SK-N-SH (cell line): ENCODE data around the gene EPX. TPM values are rescaled to one million over a fixed set of nuclear protein-coding genes. Genes with fewer than 3 reads are reported as not detected.

ENCODE experiments used
- CTCF ChIA-PET: fragments of 300-600, 350-600 bp; formaldehyde crosslinking; extraction: SDS; loops from one replicate; lab custom pipeline; 2021; lab: Yijun Ruan, JAX
- POLR2A ChIA-PET: fragments of 350-600 bp; sonication (Branson Sonifier 250); formaldehyde crosslinking; extraction: SDS; loops from one replicate; lab custom pipeline; 2020; ENCODE audit warnings: antibody characterized with exemption, inconsistent platforms; lab: Yijun Ruan, JAX
- DNase-seq: peaks from one replicate; pipeline ENCODE4 v3.0.0; 2012
- H2AFZ ChIP-seq: fragments of 200-600 bp; sonication (generic); 2 replicates; pipeline ENCODE4 v1.8.1; 2016; ENCODE audit warnings: antibody characterized with exemption, mild to moderate bottlenecking, low read depth
- H3F3A ChIP-seq: fragments of 200-600 bp; sonication (generic); replicated peaks from 2 replicates; pipeline ENCODE3; 2016; ENCODE audit warnings: antibody characterized with exemption, mild to moderate bottlenecking; ENCODE audit not compliant: insufficient read depth
- H3K27ac ChIP-seq, 2 experiments: fragments of 200-500 bp in 1 of 2; fragments of 200-600 bp in 1 of 2; sonication (Bioruptor generic) in 1 of 2; sonication (generic), shearing (Covaris generic) in 1 of 2; 2 replicates each; pipeline versions ENCODE4 v1.5.1 to v1.6.1; 2014 to 2016; ENCODE audit warnings: low read depth in 2 of 2, inconsistent platforms in 1 of 2, low read length in 1 of 2, mild to moderate bottlenecking in 1 of 2, mixed read lengths in 1 of 2
- H3K27me3 ChIP-seq: fragments of 200-600 bp; sonication (generic), shearing (Covaris generic); 2 replicates; pipeline ENCODE4 v1.6.1; 2016; ENCODE audit warnings: mixed run types; ENCODE audit not compliant: insufficient read depth
- H3K36me3 ChIP-seq, 2 experiments: fragments of 200-500 bp in 1 of 2; fragments of 200-600 bp in 1 of 2; sonication (Bioruptor generic) in 1 of 2; sonication (generic) in 1 of 2; replicated peaks in 1 of 2; 2 replicates each; pipeline versions ENCODE3 to v1.5.1; 2014 to 2016; ENCODE audit warnings: low read length in 1 of 2, mild to moderate bottlenecking in 1 of 2; ENCODE audit not compliant: insufficient read depth in 2 of 2, control insufficient read depth in 1 of 2
- H3K4me1 ChIP-seq, 2 experiments: fragments of 200-500 bp in 1 of 2; fragments of 200-600 bp in 1 of 2; sonication (Bioruptor generic) in 1 of 2; sonication (generic), shearing (Covaris generic) in 1 of 2; 2 replicates each; pipeline versions ENCODE4 v1.5.1 to v1.6.1; 2014 to 2016; ENCODE audit warnings: low read depth in 1 of 2, low read length in 1 of 2, mixed run types in 1 of 2; ENCODE audit not compliant: insufficient read depth in 2 of 2, control insufficient read depth in 1 of 2
- H3K4me2 ChIP-seq: fragments of 200-600 bp; sonication (generic), shearing (Covaris generic); 2 replicates; pipeline ENCODE4 v1.6.1; 2017; ENCODE audit warnings: mixed run types
- H3K4me3 ChIP-seq, 2 experiments: fragments of 200-500 bp in 1 of 2; fragments of 200-600 bp in 1 of 2; sonication (Bioruptor generic) in 1 of 2; sonication (generic), shearing (Covaris generic) in 1 of 2; 2 replicates each; pipeline versions ENCODE4 v1.5.1 to v1.8.1; 2014 to 2016; ENCODE audit warnings: low read depth in 2 of 2, inconsistent platforms in 1 of 2, low read length in 1 of 2, mild to moderate bottlenecking in 1 of 2, mixed read lengths in 1 of 2, moderate library complexity in 1 of 2
- H3K79me2 ChIP-seq: fragments of 200-600 bp; sonication (generic); 2 replicates; pipeline ENCODE4 v1.8.1; 2017; ENCODE audit warnings: mild to moderate bottlenecking; ENCODE audit not compliant: insufficient read depth
- H3K9ac ChIP-seq: fragments of 200-600 bp; sonication (generic); 2 replicates; pipeline ENCODE4 v1.6.1; 2017; ENCODE audit warnings: mixed run types
- H3K9me2 ChIP-seq: fragments of 200-600 bp; sonication (generic); 2 replicates; pipeline ENCODE4 v1.6.1; 2017; ENCODE audit warnings: mixed run types
- H3K9me3 ChIP-seq: fragments of 200-600 bp; sonication (generic); 2 replicates; pipeline ENCODE4 v1.6.1; 2017; ENCODE audit warnings: mixed run types, mild to moderate bottlenecking, moderate library complexity
- H4K20me1 ChIP-seq: fragments of 200-600 bp; sonication (generic); 2 replicates; pipeline ENCODE4 v1.6.1; 2017; ENCODE audit warnings: mild to moderate bottlenecking, mixed run types; ENCODE audit not compliant: insufficient read depth
- CHD2 ChIP-seq: fragments of 150-350 bp; IDR thresholded peaks from 2 replicates; pipeline ENCODE4 v1.6.1; 2018; ENCODE audit warnings: low read length; ENCODE audit not compliant: partially characterized antibody
- CTCF ChIP-seq: fragments of 200-600 bp; sonication (generic); IDR thresholded peaks from 2 replicates; pipeline ENCODE4 v1.6.1; 2017; ENCODE audit warnings: antibody characterized with exemption, mild to moderate bottlenecking, moderate library complexity
- EP300 ChIP-seq, 2 experiments: IDR thresholded peaks; 2 replicates each; pipeline versions ENCODE4 v1.4.0 to v1.6.1; 2012; ENCODE audit warnings: borderline replicate concordance in 1 of 2, low read depth in 1 of 2, low read length in 1 of 2
- FOXJ3 ChIP-seq: sonication (generic); formaldehyde crosslinking; IDR thresholded peaks from 2 replicates; pipeline ENCODE4 v1.5.1; 2020; ENCODE audit warnings: mild to moderate bottlenecking, missing genetic modification reagents
- GABPA ChIP-seq: IDR thresholded peaks from 2 replicates; pipeline ENCODE4 v1.4.0; 2012; ENCODE audit warnings: low read depth, mild to moderate bottlenecking
- MXI1 ChIP-seq: IDR thresholded peaks from 2 replicates; pipeline ENCODE4 v1.6.1; 2012; ENCODE audit warnings: mild to moderate bottlenecking, low read depth, low read length, improper control_type of control experiment
- NFIC ChIP-seq: IDR thresholded peaks from 2 replicates; pipeline ENCODE4 v1.4.0; 2012; ENCODE audit warnings: borderline replicate concordance
- PBX3 ChIP-seq: IDR thresholded peaks from 2 replicates; pipeline ENCODE4; 2012
- RAD21 ChIP-seq: IDR thresholded peaks from 2 replicates; pipeline ENCODE4 v1.6.1; 2012; ENCODE audit warnings: mild to moderate bottlenecking, low read length
- SIN3A ChIP-seq: IDR thresholded peaks from 2 replicates; pipeline ENCODE4 v1.6.1; 2012; ENCODE audit warnings: low read depth, mild to moderate bottlenecking, low read length, moderate library complexity, borderline replicate concordance
- SMC3 ChIP-seq: IDR thresholded peaks from 2 replicates; pipeline ENCODE4 v1.6.1; 2012; ENCODE audit warnings: low read depth, low read length, improper control_type of control experiment
- TAF1 ChIP-seq: IDR thresholded peaks from 2 replicates; pipeline ENCODE4 v1.6.1; 2012; ENCODE audit warnings: low read depth, mild to moderate bottlenecking, low read length, moderate library complexity, borderline replicate concordance
- TCF12 ChIP-seq: IDR thresholded peaks from 2 replicates; pipeline ENCODE4 v1.4.0; 2012
- TEAD4 ChIP-seq: IDR thresholded peaks from 2 replicates; pipeline ENCODE4 v1.4.0; 2012; ENCODE audit warnings: mild to moderate bottlenecking, borderline replicate concordance; ENCODE audit not compliant: insufficient read depth
- USF1 ChIP-seq: IDR thresholded peaks from 2 replicates; pipeline ENCODE4 v1.4.0; 2012; ENCODE audit warnings: low read depth, borderline replicate concordance
- USF2 ChIP-seq: fragments of 150-350 bp; IDR thresholded peaks from 2 replicates; pipeline ENCODE4 v1.6.1; 2017; ENCODE audit warnings: antibody characterized with exemption, low read length, low read depth, borderline replicate concordance
- YY1 ChIP-seq: IDR thresholded peaks from 2 replicates; pipeline ENCODE4 v1.4.0; 2012; ENCODE audit warnings: low read depth, mild to moderate bottlenecking
- ZBTB33 ChIP-seq: IDR thresholded peaks from 2 replicates; pipeline ENCODE4 v1.4.0; 2012; ENCODE audit warnings: low read depth, borderline replicate concordance
- WGBS: methylation state at CpG from one replicate; pipeline ENCODE4 v1.1.6; 2017; ENCODE audit warnings: low lambda C conversion rate; 5-methylcytosine and 5-hydroxymethylcytosine counted together
- polyA plus RNA-seq, 3 experiments: library from polyadenylated mRNA; depleted of rRNA; stranded (reverse); fragments of >200 nt; gene quantifications; 2 replicates each; pipeline ENCODE4 v1.2.3, GENCODE V29; 2012
- TF ChIP-seq, protein P1 (sequence below): IDR thresholded peaks from 2 replicates; pipeline ENCODE4 v1.4.0; 2012; ENCODE audit warnings: low read depth
- TF ChIP-seq, protein P2 (sequence below): fragments of 150-350 bp; IDR thresholded peaks from 2 replicates; pipeline ENCODE4 v1.6.1; 2016; ENCODE audit warnings: mild to moderate bottlenecking, low read depth, low read length

Gene EPX
- polyA plus RNA-seq, 1 of the 3 experiments (the other 2 are of a cell fraction): 0.02 TPM

DNA sequence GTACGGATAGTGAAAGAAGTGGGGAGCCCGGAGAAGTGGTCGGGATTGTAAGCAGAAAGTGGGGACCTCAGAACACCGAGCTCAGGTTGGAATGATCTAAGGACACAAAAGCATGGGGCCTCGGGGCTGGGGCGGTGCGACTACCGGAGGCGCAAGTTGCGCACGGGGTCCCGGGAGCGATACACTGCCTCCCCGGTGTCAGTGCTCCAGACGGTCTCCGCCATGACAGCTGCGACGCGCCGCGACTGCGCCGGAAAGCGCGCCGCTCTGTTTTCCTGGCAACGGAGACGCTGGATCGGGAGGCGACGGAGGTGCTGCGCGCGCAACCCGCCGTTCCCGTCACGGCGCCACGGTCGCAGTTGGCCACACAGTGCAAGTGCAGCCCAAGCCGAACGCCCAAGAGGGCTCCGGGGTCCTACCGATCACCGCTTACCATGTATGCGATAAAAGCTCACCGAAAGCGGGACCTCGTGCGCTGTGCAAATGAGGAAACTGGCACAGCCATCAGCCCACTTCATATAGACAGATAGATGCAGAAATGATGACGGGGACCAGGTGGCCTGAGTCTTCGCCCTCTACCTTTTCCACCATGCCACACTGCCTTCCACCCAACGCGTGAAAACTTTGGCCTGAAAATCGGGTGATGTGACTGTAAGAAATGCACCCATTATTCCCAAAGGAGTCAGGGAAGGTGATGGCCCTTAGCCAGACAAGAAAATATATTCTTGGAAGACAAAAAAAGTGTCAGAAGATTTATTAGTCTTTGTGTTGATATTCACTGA lies 26.7 kb downstream of the EPX start, which contains the start of gene MKS1 (continued):
- TF ChIP-seq EP300 (IDR thresholded peaks at IDR 0.05; ENCODE audit: borderline replicate concordance in 1 of 2, low read depth in 1 of 2, low read length in 1 of 2): no peak
- TF ChIP-seq SMC3: no peak
- TF ChIP-seq, protein P1, sequence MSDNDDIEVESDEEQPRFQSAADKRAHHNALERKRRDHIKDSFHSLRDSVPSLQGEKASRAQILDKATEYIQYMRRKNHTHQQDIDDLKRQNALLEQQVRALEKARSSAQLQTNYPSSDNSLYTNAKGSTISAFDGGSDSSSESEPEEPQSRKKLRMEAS: peak; percentile 75; the same call in 1 of the 2 replicates
- TF ChIP-seq, protein P2, sequence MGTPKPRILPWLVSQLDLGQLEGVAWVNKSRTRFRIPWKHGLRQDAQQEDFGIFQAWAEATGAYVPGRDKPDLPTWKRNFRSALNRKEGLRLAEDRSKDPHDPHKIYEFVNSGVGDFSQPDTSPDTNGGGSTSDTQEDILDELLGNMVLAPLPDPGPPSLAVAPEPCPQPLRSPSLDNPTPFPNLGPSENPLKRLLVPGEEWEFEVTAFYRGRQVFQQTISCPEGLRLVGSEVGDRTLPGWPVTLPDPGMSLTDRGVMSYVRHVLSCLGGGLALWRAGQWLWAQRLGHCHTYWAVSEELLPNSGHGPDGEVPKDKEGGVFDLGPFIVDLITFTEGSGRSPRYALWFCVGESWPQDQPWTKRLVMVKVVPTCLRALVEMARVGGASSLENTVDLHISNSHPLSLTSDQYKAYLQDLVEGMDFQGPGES: no peak
- TF ChIP-seq FOXJ3 (CRISPR knock-in tag): no peak
- peak; percentile 77 for TF ChIP-seq GABPA
- peak; percentile 95; the same call in 1 of the 2 replicates for TF ChIP-seq SIN3A
- TF ChIP-seq USF1: no peak

DNA sequence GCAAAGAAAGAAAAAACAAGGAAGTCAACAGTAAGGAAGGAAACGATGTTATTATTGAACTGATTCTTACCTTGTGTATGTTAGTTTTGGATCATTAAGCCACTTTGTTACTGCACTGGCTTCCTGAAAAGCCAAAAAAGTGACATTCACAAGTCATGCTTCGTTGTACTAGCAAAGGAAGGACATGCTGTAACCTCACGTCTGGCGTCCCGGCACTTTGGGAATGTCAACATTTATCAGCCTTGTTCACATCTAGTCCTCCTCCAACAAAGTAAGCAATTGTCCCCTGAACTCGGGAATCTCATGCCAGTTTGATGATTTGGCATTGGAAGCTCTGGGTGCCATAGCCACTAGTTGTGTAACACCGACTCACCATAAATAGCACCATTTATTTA lies 27.3 kb downstream of the EPX start:
- no peaks in the 10 kb centered on the region for H3K79me2 ChIP-seq
- POLR2A ChIA-PET: interaction anchor here (1.2 to 1.9 kb wide), 2 partner anchors 14 to 213 kb away, joined by 3 to 7 read pairs; partner anchors contain the start of gene SRSF1
- WGBS: 92% methylated on average over 7 of the region's 7 CpGs
- H3K9ac ChIP-seq: no peak overlapping the region
- H3K9me3 ChIP-seq: no peaks in the 10 kb centered on the region
- H3K9me2 ChIP-seq: no peaks in the 10 kb centered on the region
- CTCF ChIA-PET: interaction anchor here (0.6 to 3.4 kb wide), 18 partner anchors 8 to 196 kb away, joined by 3 to 27 read pairs (median 4); partner anchors contain the start of gene LPO
- no peaks in the 10 kb centered on the region for H4K20me1 ChIP-seq
- no peak overlapping the region for H3K27ac ChIP-seq
- H3F3A ChIP-seq: peaks cover 14% of the 10 kb centered on the region
- no peak for TF ChIP-seq FOXJ3 (CRISPR knock-in tag)
- no peak for TF ChIP-seq PBX3
- TF ChIP-seq TCF12: no peak
- TF ChIP-seq CTCF: no peak
- no peak for TF ChIP-seq CHD2
- TF ChIP-seq SMC3: no peak
- TF ChIP-seq USF2: no peak
- no peak for TF ChIP-seq TEAD4
- no peak for TF ChIP-seq ZBTB33
- no peak for TF ChIP-seq RAD21
- no peak for TF ChIP-seq NFIC
- TF ChIP-seq TAF1: no peak
- TF ChIP-seq YY1: no peak
- TF ChIP-seq MXI1: no peak
- peak; percentile 15 for DNase-seq
- peak overlapping the region; percentile 83 for H3K4me2 ChIP-seq
- H2AFZ ChIP-seq: peak overlapping the region; percentile 98
- H3K36me3 ChIP-seq: peaks cover 6 to 15% of the 10 kb centered on the region in 2 experiments
- peak overlapping the region in 1 of 2 experiments; percentile 87; a peak in 2 of 4 replicates for H3K4me3 ChIP-seq
- no peaks in the 10 kb centered on the region for H3K27me3 ChIP-seq
- peaks cover 3 to 10% of the 10 kb centered on the region in 2 experiments; a peak in 1 of 4 replicates for H3K4me1 ChIP-seq
